Neuronal stem cell (in vitro differentiated cells): ENCODE results near the gene LPP.

Experiments
- DNase-seq: peaks from one replicate; pipeline ENCODE4 v3.0.0-alpha.2; 2013; ENCODE audit warnings: low spot score
- H2AFZ ChIP-seq: one replicate; pipeline ENCODE4 v1.6.1; 2013; ENCODE audit warnings: mild to moderate bottlenecking, low read length, inconsistent platforms
- H2AK5ac ChIP-seq: 2 replicates; pipeline ENCODE4 v1.6.1; 2013; ENCODE audit warnings: low read depth, mild to moderate bottlenecking, inconsistent platforms, low read length, moderate library complexity, mixed read lengths
- H2BK120ac ChIP-seq: 2 replicates; pipeline ENCODE4 v1.6.1; 2013; ENCODE audit warnings: low read depth, mild to moderate bottlenecking, inconsistent platforms, low read length, moderate library complexity, mixed read lengths
- H2BK12ac ChIP-seq: one replicate; pipeline ENCODE4 v1.6.1; 2013; ENCODE audit warnings: low read length, inconsistent platforms
- H2BK15ac ChIP-seq: 2 replicates; pipeline ENCODE4 v1.6.1; 2013; ENCODE audit warnings: mild to moderate bottlenecking, low read length, inconsistent platforms, mixed read lengths
- H2BK5ac ChIP-seq: one replicate; pipeline ENCODE4 v1.6.1; 2013; ENCODE audit warnings: inconsistent platforms, mild to moderate bottlenecking, low read length, moderate library complexity
- H3K14ac ChIP-seq: one replicate; pipeline ENCODE4 v1.6.1; 2013; ENCODE audit warnings: low read length, inconsistent platforms
- H3K18ac ChIP-seq: 2 replicates; pipeline ENCODE4 v1.6.1; 2013; ENCODE audit warnings: low read length, inconsistent platforms
- H3K23ac ChIP-seq: 2 replicates; pipeline ENCODE4 v1.6.1; 2013; ENCODE audit warnings: low read depth, mild to moderate bottlenecking, mixed read lengths, low read length, inconsistent platforms; ENCODE audit not compliant: poor library complexity
- H3K27ac ChIP-seq: replicated peaks from 3 replicates; pipeline ENCODE4 v1.5.1; 2013; ENCODE audit warnings: low read length, inconsistent platforms
- H3K27me3 ChIP-seq, 3 experiments: 2 replicates each; pipeline ENCODE4 v1.6.1; 2013; ENCODE audit warnings: low read length in 3 of 3, mild to moderate bottlenecking in 2 of 3, inconsistent platforms in 1 of 3, low read depth in 1 of 3, mixed read lengths in 1 of 3, moderate library complexity in 1 of 3; ENCODE audit not compliant: control insufficient read depth in 3 of 3, insufficient read depth in 3 of 3
- H3K36me3 ChIP-seq, 2 donors: replicated peaks in 1 of 2; 2 replicates each; pipeline ENCODE4 v1.6.1; 2013; ENCODE audit warnings: low read length in 2 of 2; ENCODE audit not compliant: control insufficient read depth in 2 of 2, insufficient read depth in 2 of 2
- H3K4ac ChIP-seq: 2 replicates; pipeline ENCODE4 v1.6.1; 2013; ENCODE audit warnings: inconsistent platforms, mild to moderate bottlenecking, low read length, moderate library complexity
- H3K4me1 ChIP-seq, 2 donors: 1 replicate in 1 of 2; 2 replicates in 1 of 2; pipeline ENCODE4 v1.6.1; 2013; ENCODE audit warnings: low read length in 2 of 2, low read depth in 1 of 2; ENCODE audit not compliant: control insufficient read depth in 2 of 2, insufficient read depth in 1 of 2
- H3K4me2 ChIP-seq: one replicate; pipeline ENCODE4 v1.6.1; 2013; ENCODE audit warnings: mild to moderate bottlenecking, low read length, inconsistent platforms; ENCODE audit not compliant: insufficient read depth, poor library complexity, severe bottlenecking
- H3K4me3 ChIP-seq, 2 donors: 2 replicates each; pipeline ENCODE4 v1.5.1; 2013; ENCODE audit warnings: low read length in 2 of 2, mild to moderate bottlenecking in 2 of 2, inconsistent platforms in 1 of 2, moderate library complexity in 1 of 2
- H3K79me1 ChIP-seq: one replicate; pipeline ENCODE4 v1.6.1; 2013; ENCODE audit warnings: low read depth, mild to moderate bottlenecking, inconsistent platforms, low read length, moderate library complexity
- H3K9ac ChIP-seq: one replicate; pipeline ENCODE4 v1.6.1; 2013; ENCODE audit warnings: mild to moderate bottlenecking, low read depth, low read length, inconsistent platforms; ENCODE audit not compliant: poor library complexity
- H3K9me3 ChIP-seq, 2 donors: replicated peaks in 1 of 2; 2 replicates each; pipeline versions ENCODE3 to v1.6.1; 2013; ENCODE audit warnings: low read length in 2 of 2, mild to moderate bottlenecking in 2 of 2, inconsistent platforms in 1 of 2, low read depth in 1 of 2, mixed read lengths in 1 of 2, moderate library complexity in 1 of 2; ENCODE audit not compliant: control insufficient read depth in 2 of 2, insufficient read depth in 1 of 2
- H4K8ac ChIP-seq: one replicate; pipeline ENCODE4 v1.6.1; 2013; ENCODE audit warnings: low read depth, mild to moderate bottlenecking, inconsistent platforms, low read length, moderate library complexity
- H4K91ac ChIP-seq: one replicate; pipeline ENCODE4 v1.6.1; 2013; ENCODE audit warnings: low read length, low read depth, mild to moderate bottlenecking, inconsistent platforms; ENCODE audit not compliant: poor library complexity
- WGBS, 2 donors: extraction: QIAGEN DNeasy Blood & Tissue Kit; methylation state at CpG; one replicate each; pipeline ENCODE4 v1.1.7; 2013; ENCODE audit warnings: missing lambda C conversion rate in 2 of 2, mixed read lengths in 1 of 2; ENCODE audit not compliant: insufficient read length in 2 of 2, insufficient replicate concordance in 1 of 2; ENCODE audit errors: extremely low coverage in 2 of 2; 5-methylcytosine and 5-hydroxymethylcytosine counted together

The LPP gene

DNA sequence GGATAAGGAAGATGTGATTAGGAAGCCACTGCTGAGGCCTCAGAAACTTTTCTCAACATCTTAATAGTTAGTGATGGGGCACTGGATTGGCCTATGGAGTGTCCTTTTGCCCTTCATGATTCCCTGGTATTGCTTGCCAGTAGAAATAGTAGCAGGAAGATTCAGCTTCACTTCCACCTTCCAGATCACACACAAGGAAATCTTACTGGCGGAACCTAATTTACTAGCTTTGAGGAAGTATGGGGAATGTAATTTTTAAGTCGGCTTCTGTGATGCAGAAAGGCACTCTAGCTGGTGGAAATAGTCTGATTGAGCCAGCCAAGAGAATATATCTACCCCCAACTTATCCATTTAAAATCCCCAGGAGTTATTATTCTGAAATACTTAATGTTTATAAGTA, 46.5 kb downstream of the LPP start:
- Histone ChIP-seq H2BK12ac (no peak overlapping the region), H3K18ac (no peak overlapping the region), H2AFZ (no peak overlapping the region), H3K14ac (no peak overlapping the region), H3K4me3 (no peak overlapping the region), H2BK5ac (no peak overlapping the region), H4K91ac (no peak overlapping the region), H3K9ac (no peak overlapping the region), H2BK15ac (no peak overlapping the region), H4K8ac (no peak overlapping the region), H3K4ac (no peak overlapping the region), H3K4me2 (no peak overlapping the region), H3K79me1 (peaks cover 3% of the 10 kb centered on the region), H3K4me1 (peaks cover 8 to 17% of the 10 kb centered on the region in 2 donors), H3K27me3 (no peaks in the 10 kb centered on the region), H3K36me3 (peaks cover 0 to 14% of the 10 kb centered on the region in 2 donors), H3K23ac (no peak overlapping the region), H3K9me3 (no peaks in the 10 kb centered on the region), H3K27ac (no peak overlapping the region), H2BK120ac (no peak overlapping the region), H2AK5ac (no peak overlapping the region)
- no CpG with 5 or more reads among the region's 2 CpGs for WGBS, 2 donors
- no peak for DNase-seq

DNA sequence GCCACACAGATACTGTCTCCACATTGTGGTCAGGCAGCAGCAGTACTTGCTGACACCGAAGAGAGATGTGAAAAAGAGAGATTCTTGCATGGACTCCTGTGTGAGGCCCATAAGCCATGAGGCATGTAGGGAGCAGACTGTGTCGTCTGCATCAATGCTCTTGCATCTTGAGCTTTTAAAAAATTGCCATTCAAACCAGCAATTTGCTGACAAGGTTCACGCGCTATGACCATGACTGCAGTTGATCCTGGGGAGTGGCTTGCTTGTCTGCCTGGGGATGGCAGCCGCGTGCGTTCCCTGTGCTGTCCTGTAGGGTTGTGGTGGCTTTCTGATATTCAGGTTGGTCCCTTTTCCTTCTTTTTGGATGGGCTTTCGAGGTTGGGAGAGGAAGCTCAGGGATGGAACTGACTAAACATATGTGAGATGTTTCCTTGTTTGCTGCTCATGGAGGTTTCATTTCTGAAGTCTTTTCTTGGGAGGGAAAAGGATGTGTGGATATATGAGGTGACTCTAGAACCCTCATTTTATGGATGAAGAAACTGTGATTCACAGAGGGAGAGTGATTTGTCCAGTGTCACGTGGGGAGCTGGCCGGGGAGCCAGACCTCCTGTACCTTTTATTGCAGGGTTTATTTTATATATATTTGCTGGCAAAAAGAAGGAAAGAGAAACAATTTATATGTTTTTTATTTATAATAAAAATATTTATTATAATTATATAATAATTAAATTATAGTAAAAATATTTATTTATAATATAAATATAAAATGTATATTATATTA, 48.6 kb downstream of the LPP start:
- no peak overlapping the region for H3K4ac ChIP-seq
- H2BK5ac ChIP-seq = no peak overlapping the region
- H2AK5ac ChIP-seq = no peak overlapping the region
- H4K91ac ChIP-seq = no peak overlapping the region
- H3K9me3 ChIP-seq = no peaks in the 10 kb centered on the region
- H3K23ac ChIP-seq = no peak overlapping the region
- no CpG with 5 or more reads among the region's 10 CpGs for WGBS, 2 donors
- H3K18ac ChIP-seq = no peak overlapping the region
- no peak overlapping the region for H4K8ac ChIP-seq
- H2BK12ac ChIP-seq = no peak overlapping the region
- H3K4me3 ChIP-seq = no peak overlapping the region
- no peak for DNase-seq
- H2BK15ac ChIP-seq = no peak overlapping the region
- no peak overlapping the region for H3K9ac ChIP-seq
- no peak overlapping the region for H2AFZ ChIP-seq
- H3K27ac ChIP-seq = no peak overlapping the region
- H3K79me1 ChIP-seq = no peaks in the 10 kb centered on the region
- H3K27me3 ChIP-seq = no peaks in the 10 kb centered on the region
- H3K36me3 ChIP-seq = peaks cover 0 to 14% of the 10 kb centered on the region in 2 donors
- H3K14ac ChIP-seq = no peak overlapping the region
- H2BK120ac ChIP-seq = no peak overlapping the region
- H3K4me2 ChIP-seq = no peak overlapping the region
- H3K4me1 ChIP-seq = peaks cover 0 to under 1% of the 10 kb centered on the region in 2 donors

DNA sequence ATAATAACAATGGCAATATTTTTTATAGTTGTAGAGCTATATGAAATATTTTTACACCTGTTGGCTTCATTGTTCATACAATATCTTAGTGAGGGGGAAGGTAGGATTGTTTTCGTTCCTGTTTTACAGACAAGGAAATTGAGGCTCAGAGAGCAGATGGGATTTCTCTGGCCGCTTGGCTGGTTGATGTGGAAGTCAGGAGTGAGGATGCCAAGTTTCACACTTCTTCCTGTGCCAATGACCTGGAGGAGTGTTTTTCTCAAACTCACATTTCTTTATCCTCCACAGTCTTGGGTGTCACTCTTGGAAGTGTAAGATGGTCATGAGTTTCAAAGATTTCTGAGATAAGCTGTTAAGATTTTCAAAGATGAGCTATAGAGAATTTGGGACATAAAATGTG, 50.6 kb downstream of the LPP start:
- no peak overlapping the region for H3K4ac ChIP-seq
- H3K27ac ChIP-seq = no peak overlapping the region
- H3K36me3 ChIP-seq = peaks cover 0 to 10% of the 10 kb centered on the region in 2 donors
- H2BK15ac ChIP-seq = no peak overlapping the region
- no peak overlapping the region for H3K4me3 ChIP-seq
- no peak overlapping the region for H2BK12ac ChIP-seq
- no peak overlapping the region for H4K8ac ChIP-seq
- H3K4me2 ChIP-seq = no peak overlapping the region
- H2BK5ac ChIP-seq = no peak overlapping the region
- H3K9me3 ChIP-seq = no peaks in the 10 kb centered on the region
- H3K18ac ChIP-seq = no peak overlapping the region
- H3K27me3 ChIP-seq = no peaks in the 10 kb centered on the region
- no peak overlapping the region for H3K9ac ChIP-seq
- peaks cover 8 to 10% of the 10 kb centered on the region in 2 donors for H3K4me1 ChIP-seq
- H2AFZ ChIP-seq = no peak overlapping the region
- peaks cover 1% of the 10 kb centered on the region for H3K79me1 ChIP-seq
- DNase-seq = no peak
- no peak overlapping the region for H2AK5ac ChIP-seq
- H2BK120ac ChIP-seq = no peak overlapping the region
- no peak overlapping the region for H3K23ac ChIP-seq
- WGBS, 2 donors = no CpG with 5 or more reads among the region's 2 CpGs
- no peak overlapping the region for H3K14ac ChIP-seq
- no peak overlapping the region for H4K91ac ChIP-seq

DNA sequence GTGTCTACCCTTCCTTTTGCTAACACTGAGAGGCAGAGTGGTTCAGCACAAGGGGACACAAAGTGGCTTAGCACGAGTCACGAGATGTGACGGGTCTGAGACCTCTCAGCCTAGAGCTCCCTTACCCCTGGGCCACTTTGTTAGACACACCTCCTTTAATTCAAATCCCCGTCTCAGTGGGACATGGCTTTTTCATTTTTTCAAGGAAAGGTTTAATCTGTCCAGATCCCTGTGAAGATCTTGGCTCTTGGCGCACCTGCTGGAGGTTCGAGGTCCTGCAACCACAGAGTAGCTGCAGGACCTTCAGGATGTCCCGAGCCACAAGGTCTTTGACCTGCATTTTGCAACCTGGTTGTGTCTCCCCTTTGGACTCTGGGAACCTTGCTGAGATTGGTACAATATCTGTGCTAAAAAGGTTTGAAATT, 52.0 kb downstream of the LPP start:
- Histone ChIP-seq H3K18ac (no peak overlapping the region), H4K91ac (no peak overlapping the region), H3K14ac (no peak overlapping the region), H2AFZ (no peak overlapping the region), H3K4me1 (peaks cover 8 to 10% of the 10 kb centered on the region in 2 donors), H3K79me1 (peaks cover 2% of the 10 kb centered on the region), H2AK5ac (no peak overlapping the region), H4K8ac (no peak overlapping the region), H3K36me3 (peaks cover 0 to 18% of the 10 kb centered on the region in 2 donors), H2BK12ac (no peak overlapping the region), H2BK5ac (no peak overlapping the region), H3K27me3 (no peaks in the 10 kb centered on the region), H3K9me3 (no peaks in the 10 kb centered on the region), H3K27ac (no peak overlapping the region), H3K4me3 (no peak overlapping the region), H3K9ac (no peak overlapping the region), H2BK15ac (no peak overlapping the region), H3K4me2 (no peak overlapping the region), H3K4ac (no peak overlapping the region), H2BK120ac (no peak overlapping the region), H3K23ac (no peak overlapping the region)
- no peak for DNase-seq
- WGBS, 2 donors = no CpG with 5 or more reads among the region's 7 CpGs
